ENCODE measurements around the gene SCN11A. TPM values are rescaled to one million over a fixed set of nuclear protein-coding genes. Genes with fewer than 3 reads are reported as not detected.

Gene SCN11A
- total and polyA plus RNA-seq, 9 of the 15 experiments (the other 6 are each of a cell fraction or from before 2014, with no cell fraction given), result 0.01 to 0.05 (median 0.04) TPM; not detected in 6

GRCh38 chr3:39013921-39014509, 37.7 kb downstream of the SCN11A start:
- H3K27ac ChIP-seq (ENCODE audit: extremely low read depth, low read depth, low read length), result no peak overlapping the region
- in situ Hi-C loops (cut with MboI) (no loop called here), intact Hi-C loops (cut with micrococcal nuclease) (no loop called here)
- H3K9ac ChIP-seq (ENCODE audit: insufficient read depth in 1 of 2, low read depth in 2 of 2, low read length in 2 of 2), result no peak overlapping the region
- WGBS (ENCODE audit: insufficient coverage, low coverage, missing lambda C conversion rate), result 8% methylated on average over 4 of the region's 4 CpGs
- DNase-seq (ENCODE audit: extremely low read depth in 1 of 4, low spot score in 3 of 4) (no peak), ATAC-seq (no peak), FAIRE-seq (no peak)
- H3K9me1 ChIP-seq (ENCODE audit: control insufficient read depth, insufficient read depth, low read length), result no peaks in the 10 kb centered on the region
- no peaks in the 10 kb centered on the region for H3K9me3 ChIP-seq (replicated peaks; ENCODE audit: control insufficient read depth, insufficient read depth, low read depth, low read length)
- no peaks in the 10 kb centered on the region for H3K79me2 ChIP-seq (ENCODE audit: control insufficient read depth, insufficient read depth, low read length)
- POLR2A ChIA-PET, result no interaction called here
- no peaks in the 10 kb centered on the region; a peak in 1 of 5 replicates for H3K4me1 ChIP-seq (replicated peaks in 1 of 2; ENCODE audit: control insufficient read depth in 2 of 2, insufficient read depth in 2 of 2, low read length in 2 of 2)
- no peaks in the 10 kb centered on the region; a peak in 1 of 5 replicates for H3K27me3 ChIP-seq (ENCODE audit: control insufficient read depth in 2 of 2, insufficient read depth in 2 of 2, low read length in 2 of 2)
- no peaks in the 10 kb centered on the region for H3K36me3 ChIP-seq (ENCODE audit: control insufficient read depth, insufficient read depth, low read length)
- no peaks in the 10 kb centered on the region for H4K20me1 ChIP-seq (replicated peaks; ENCODE audit: control insufficient read depth, insufficient read depth, low read length)
- BruUV-seq (replicated peaks), result no TSS peak
- no peak for TF ChIP-seq ZNF12 (CRISPR knock-in tag; IDR thresholded peaks at IDR 0.05)
- no peak for TF ChIP-seq ZBTB9 (CRISPR knock-in tag; IDR thresholded peaks at IDR 0.05)
- no peak for TF ChIP-seq GABPB2 (CRISPR knock-in tag; conservative IDR thresholded peaks at IDR 0.05)
- TF ChIP-seq U2AF2 (optimal IDR thresholded peaks at IDR 0.05; ENCODE audit: low read depth, low read length), result no peak
- TF ChIP-seq ZHX1 (conservative IDR thresholded peaks at IDR 0.05; ENCODE audit: low read length), result no peak
- TF ChIP-seq PYGO2 (tag; IDR thresholded peaks at IDR 0.05), result no peak
- no peak for TF ChIP-seq TCF15 (CRISPR knock-in tag; IDR thresholded peaks at IDR 0.05)
- TF ChIP-seq MXD1 (CRISPR knock-in tag; IDR thresholded peaks at IDR 0.05; ENCODE audit: borderline replicate concordance, poor library complexity, severe bottlenecking), result no peak
- no peak for TF ChIP-seq ZNF668 (CRISPR knock-in tag; IDR thresholded peaks at IDR 0.05)
- TF ChIP-seq IFI16 (CRISPR knock-in tag; IDR thresholded peaks at IDR 0.05), result no peak
- TF ChIP-seq MIER1 (IDR thresholded peaks at IDR 0.05; ENCODE audit: low read depth), result no peak
- TF ChIP-seq CSDE1 (IDR thresholded peaks at IDR 0.05), result no peak
- no peak overlapping the region for H3K4me3 ChIP-seq
- H3K4me2 ChIP-seq (ENCODE audit: insufficient read depth, low read length), result no peak overlapping the region
- CTCF ChIA-PET (ENCODE audit: low intra/inter-chr PET ratio), result no interaction called here
- H2AFZ ChIP-seq (ENCODE audit: low read depth, low read length), result no peak overlapping the region; the same call in 1 of the 2 replicates
